Gastrocnemius medialis (tissue), 4 donors: ENCODE results near the gene RRP1. TPM values are rescaled to one million over a fixed set of nuclear protein-coding genes. Genes with fewer than 3 reads are reported as not detected.

ENCODE experiments used
- ATAC-seq, 2 donors: fragments of 150-250 bp; one replicate each; pipeline ENCODE4 v1.9.1; 2016
- DNase-seq, 2 donors: peaks; one replicate each; pipeline ENCODE4 v3.0.0-alpha.2; 2019
- H3K27ac ChIP-seq, 4 donors: fragments of 200-600 bp; sonication (generic); 1 replicate in 1 of 4; 2 replicates in 3 of 4; pipeline ENCODE4 v1.5.1; 2016 to 2018; ENCODE audit warnings: mild to moderate bottlenecking in 2 of 4, moderate library complexity in 1 of 4
- H3K27me3 ChIP-seq, 3 donors: fragments of 200-600 bp; sonication (generic) in 2 of 3; 1 replicate in 1 of 3; 2 replicates in 2 of 3; pipeline versions ENCODE4 v1.5.1 to v1.6.0; 2016 to 2019; ENCODE audit warnings: mild to moderate bottlenecking in 1 of 3, moderate library complexity in 1 of 3
- H3K36me3 ChIP-seq, 2 donors: fragments of 200-600 bp; sonication (generic) in 1 of 2; one replicate each; pipeline ENCODE4 v1.5.1; 2017 to 2018
- H3K4me1 ChIP-seq, 2 donors: fragments of 200-600 bp; sonication (generic) in 1 of 2; one replicate each; pipeline ENCODE4 v1.5.1; 2016 to 2017; ENCODE audit warnings: mild to moderate bottlenecking in 2 of 2
- H3K4me3 ChIP-seq, 4 donors: fragments of 200-600 bp; sonication (generic) in 3 of 4; 1 replicate in 1 of 4; 2 replicates in 3 of 4; pipeline ENCODE4 v1.5.1; 2016 to 2019; ENCODE audit warnings: mild to moderate bottlenecking in 2 of 4
- H3K9me3 ChIP-seq, 3 donors: fragments of 200-600 bp; sonication (generic) in 2 of 3; 1 replicate in 1 of 3; 2 replicates in 2 of 3; pipeline ENCODE4 v1.5.1; 2016 to 2019
- CTCF ChIP-seq, 5 experiments: fragments of 450-650 bp in 3 of 5; fragments of 200-600 bp in 2 of 5; sonication (generic) in 2 of 5; IDR thresholded peaks in 4 of 5; conservative IDR thresholded peaks in 1 of 5; 1 replicate in 4 of 5; 2 replicates in 1 of 5; pipeline ENCODE4 v1.5.1; 2016 to 2019; ENCODE audit warnings: antibody characterized with exemption in 5 of 5, mild to moderate bottlenecking in 3 of 5, moderate library complexity in 3 of 5
- POLR2A ChIP-seq, 2 donors: fragments of 450-650 bp; IDR thresholded peaks; one replicate each; pipeline ENCODE4 v1.6.1; 2017; ENCODE audit warnings: antibody characterized with exemption in 2 of 2, mild to moderate bottlenecking in 2 of 2, moderate library complexity in 2 of 2
- in situ Hi-C, 4 donors: fragments of 200-750 bp; cut with MboI; loops; one replicate each; pipeline versions ENCODE4 v1.15.0 to v1.8.0; 2017; ENCODE audit warnings: low sequenced_read_pairs in 4 of 4
- intact Hi-C: fragments of 100-400 bp; cut with DNase I; formaldehyde crosslinking; loops from one replicate; pipeline ENCODE4 v1.15.1; 2023; ENCODE audit warnings: low total_unique reads
- total RNA-seq, 4 donors: library from RNA; depleted of rRNA; stranded (reverse); fragments of >200 nt; gene quantifications; one replicate each; pipeline versions ENCODE4 v1.1.0 to v1.2.3, GENCODE V29; 2016

RRP1 gene
- total RNA-seq, 4 donors from 2014 or later: 17.5 to 32.0 (median 25.1) TPM

- Histone ChIP-seq H3K4me3 (peak overlapping the region in 2 of 4 donors; percentile 4 to 38), H3K4me1 (peaks cover 25 to 26% of the 10 kb centered on the region in 2 donors), H3K27ac (peak overlapping the region; percentile 84 to 93 (median 91)), H3K9me3 (no peaks in the 10 kb centered on the region), H3K27me3 (peaks cover 0 to 7% (median 0%) of the 10 kb centered on the region in 3 donors), H3K36me3 (no peaks in the 10 kb centered on the region)
- in situ Hi-C loops: loop anchor here in 1 of 4 donors (25.0 kb wide), 1 partner anchor 110 kb away; no protein-coding TSS in a partner anchor
- peak; percentile 64 to 75 for ATAC-seq
- peak; percentile 55 to 81 for DNase-seq
- intact Hi-C loops: loop anchor here (1.0 to 5.0 kb wide), 4 partner anchors 37 to 125 kb away; no protein-coding TSS in a partner anchor
- TF ChIP-seq POLR2A (IDR thresholded peaks at IDR 0.05) (peak; percentile 40 to 56), CTCF (IDR thresholded peaks at IDR 0.05 in 4 of 5, conservative IDR thresholded peaks at IDR 0.05 in 1 of 5) (no peak)
Measured at GRCh38 chr21:43827015-43827611, 37.7 kb downstream of the RRP1 start.

- no peak for TF ChIP-seq CTCF (IDR thresholded peaks at IDR 0.05 in 4 of 5, conservative IDR thresholded peaks at IDR 0.05 in 1 of 5)
- no peak for TF ChIP-seq POLR2A (IDR thresholded peaks at IDR 0.05)
- Histone ChIP-seq H3K27ac (no peak overlapping the region), H3K9me3 (no peaks in the 10 kb centered on the region), H3K4me3 (no peak overlapping the region), H3K27me3 (peaks cover 0 to 7% (median 0%) of the 10 kb centered on the region in 3 donors), H3K4me1 (peaks cover 24 to 26% of the 10 kb centered on the region in 2 donors), H3K36me3 (no peaks in the 10 kb centered on the region)
- no peak for ATAC-seq
- in situ Hi-C loops: loop anchor here in 1 of 4 donors (25.0 kb wide), 1 partner anchor 108 kb away; no protein-coding TSS in a partner anchor
- DNase-seq: no peak
- intact Hi-C loops: loop anchor here (5.0 kb wide), 3 partner anchors 83 to 123 kb away; no protein-coding TSS in a partner anchor
Measured at GRCh38 chr21:43829161-43829560, 39.8 kb downstream of the RRP1 start.

GRCh38 chr21:43829575-43830119, 40.3 kb downstream of the RRP1 start:
- Histone ChIP-seq H3K27ac (no peak overlapping the region), H3K4me1 (peaks cover 19 to 24% of the 10 kb centered on the region in 2 donors), H3K9me3 (no peaks in the 10 kb centered on the region), H3K4me3 (no peak overlapping the region), H3K27me3 (peaks cover 0 to 7% (median 0%) of the 10 kb centered on the region in 3 donors), H3K36me3 (no peaks in the 10 kb centered on the region)
- in situ Hi-C loops (loop anchor here in 1 of 4 donors (25.0 kb wide), 1 partner anchor 108 kb away; no protein-coding TSS in a partner anchor), intact Hi-C loops (loop anchor here (5.0 kb wide), 3 partner anchors 83 to 123 kb away; no protein-coding TSS in a partner anchor)
- TF ChIP-seq POLR2A (IDR thresholded peaks at IDR 0.05): no peak
- DNase-seq (no peak), ATAC-seq (no peak)

- Histone ChIP-seq H3K27me3 (peaks cover 0 to 7% (median 0%) of the 10 kb centered on the region in 3 donors), H3K9me3 (no peaks in the 10 kb centered on the region), H3K4me1 (peaks cover 0 to 4% of the 10 kb centered on the region in 2 donors), H3K4me3 (no peak overlapping the region), H3K36me3 (no peaks in the 10 kb centered on the region), H3K27ac (no peak overlapping the region)
- no peak for ATAC-seq
- DNase-seq: no peak
- no peak for TF ChIP-seq CTCF (IDR thresholded peaks at IDR 0.05 in 4 of 5, conservative IDR thresholded peaks at IDR 0.05 in 1 of 5)
- TF ChIP-seq POLR2A (IDR thresholded peaks at IDR 0.05): no peak
- in situ Hi-C loops: loop anchor here in 1 of 4 donors (25.0 kb wide), 1 partner anchor 105 kb away; no protein-coding TSS in a partner anchor
- intact Hi-C loops: no loop called here
Measured at GRCh38 chr21:43832158-43832550, 42.8 kb downstream of the RRP1 start.

- no peak for ATAC-seq
- DNase-seq: no peak
- in situ Hi-C loops: loop anchor here in 1 of 4 donors (25.0 kb wide), 1 partner anchor 105 kb away; no protein-coding TSS in a partner anchor
- no peaks in the 10 kb centered on the region for H3K9me3 ChIP-seq
- no peak overlapping the region for H3K4me3 ChIP-seq
- H3K27ac ChIP-seq: no peak overlapping the region
- intact Hi-C loops: no loop called here
- no peaks in the 10 kb centered on the region for H3K4me1 ChIP-seq
- H3K36me3 ChIP-seq: no peaks in the 10 kb centered on the region
- H3K27me3 ChIP-seq: peaks cover 0 to 7% (median 0%) of the 10 kb centered on the region in 3 donors
- TF ChIP-seq POLR2A (IDR thresholded peaks at IDR 0.05) (no peak), CTCF (IDR thresholded peaks at IDR 0.05 in 4 of 5, conservative IDR thresholded peaks at IDR 0.05 in 1 of 5) (no peak)
Measured at GRCh38 chr21:43832648-43833047, 43.3 kb downstream of the RRP1 start.
